K562 (cell line): ENCODE measurements around the gene FBXO27. TPM values are rescaled to one million over a fixed set of nuclear protein-coding genes. Genes with fewer than 3 reads are reported as not detected.

ENCODE experiments used
- ARHGAP35 ChIP-seq: fragments of 450-650 bp; IDR thresholded peaks from 2 replicates; pipeline ENCODE4 v1.6.1; 2018; ENCODE audit not compliant: partially characterized antibody
- ATF3 ChIP-seq, 2 experiments: fragments of 450-650 bp in 1 of 2; sonication (generic) in 1 of 2; formaldehyde crosslinking in 1 of 2; IDR thresholded peaks in 1 of 2; conservative IDR thresholded peaks in 1 of 2; 2 replicates each; pipeline versions ENCODE4 v1.6.1 to v1.8.1; 2016 to 2023; ENCODE audit warnings: mild to moderate bottlenecking in 2 of 2, moderate library complexity in 2 of 2, inconsistent platforms in 1 of 2, missing genetic modification reagents in 1 of 2
- BRD4 ChIP-seq: fragments of 200-600 bp; sonication (generic); IDR thresholded peaks from 2 replicates; pipeline ENCODE4 v1.6.1; 2017; ENCODE audit warnings: inconsistent platforms
- CHD4 ChIP-seq: fragments of 200-600 bp; sonication (generic); IDR thresholded peaks from 3 replicates; pipeline ENCODE4 v1.6.1; 2012; ENCODE audit warnings: low read depth, mild to moderate bottlenecking, mixed read lengths, low read length, inconsistent platforms; ENCODE audit not compliant: insufficient read depth, insufficient replicate concordance, poor library complexity, severe bottlenecking
- DIDO1 ChIP-seq: fragments of 450-650 bp; IDR thresholded peaks from 2 replicates; pipeline ENCODE4 v1.6.1; 2016; ENCODE audit warnings: low read depth, missing biosample characterization, missing genetic modification characterization
- HES1 ChIP-seq: fragments of 450-650 bp; IDR thresholded peaks from 2 replicates; pipeline ENCODE4 v1.6.1; 2016; ENCODE audit warnings: low read depth, mild to moderate bottlenecking, moderate library complexity
- KAT7 ChIP-seq: sonication (generic); formaldehyde crosslinking; IDR thresholded peaks from 2 replicates; pipeline ENCODE4 v1.8.0; 2022; ENCODE audit warnings: missing genetic modification reagents, mild to moderate bottlenecking, borderline replicate concordance
- NCOA2 ChIP-seq, 2 experiments: fragments of 450-650 bp; IDR thresholded peaks; 2 replicates each; pipeline ENCODE4 v1.6.1; 2018; ENCODE audit warnings: mild to moderate bottlenecking in 2 of 2, moderate library complexity in 1 of 2; ENCODE audit not compliant: partially characterized antibody in 2 of 2
- NFYB ChIP-seq: IDR thresholded peaks from 2 replicates; pipeline ENCODE4 v1.6.1; 2011; ENCODE audit warnings: mild to moderate bottlenecking, moderate library complexity; ENCODE audit not compliant: insufficient read length; ENCODE audit errors: extremely low read depth
- SREBF1 ChIP-seq: fragments of 150-350 bp; IDR thresholded peaks from 2 replicates; pipeline ENCODE4 v1.6.1; 2014; ENCODE audit warnings: antibody characterized with exemption, low read depth, low read length, borderline replicate concordance
- U2AF1 ChIP-seq: fragments of 200-400 bp; formaldehyde crosslinking; optimal IDR thresholded peaks from 2 replicates; pipeline ENCODE3; 2017; ENCODE audit warnings: mild to moderate bottlenecking, low read depth, low read length, moderate library complexity
- polyA plus RNA-seq, 8 experiments: library from polyadenylated mRNA; depleted of rRNA in 4 of 8; stranded (reverse) in 5 of 8; unstranded in 3 of 8; fragments of >200 nt; fragmentation: Nextera tagmentation in 2 of 8; fragmentation: Illumina TruSeq in 1 of 8; extraction: Ambion mirVana in 2 of 8; extraction: Trizol in 1 of 8; gene quantifications; 2 replicates each; pipeline versions ENCODE4 v1.2.1 to v1.2.3, GENCODE V29; 2011 to 2014; ENCODE audit warnings: inconsistent platforms in 1 of 8, missing spikeins in 1 of 8
- total RNA-seq, 7 experiments: library from RNA; depleted of rRNA in 6 of 7; stranded (reverse); fragments of >200 nt in 6 of 7; fragmentation: Illumina TruSeq in 2 of 7; extraction: Trizol in 2 of 7; gene quantifications; 2 replicates each; pipeline versions ENCODE4 v1.2.1 to v1.2.3, GENCODE V29; 2011 to 2021; ENCODE audit warnings: low replicate concordance in 1 of 7

The FBXO27 gene
- total and polyA plus RNA-seq, 9 of the 15 experiments (the other 6 are each of a cell fraction or from before 2014, with no cell fraction given): 1.8 to 11.0 (median 6.3) TPM

- TF ChIP-seq ARHGAP35: no peak
- TF ChIP-seq KAT7 (CRISPR knock-in tag): no peak
- no peak for TF ChIP-seq BRD4
- TF ChIP-seq HES1: peak; percentile 87
- TF ChIP-seq NFYB: no peak
- no peak for TF ChIP-seq U2AF1
- TF ChIP-seq NCOA2 (IDR thresholded peaks at IDR 0.05; ENCODE audit: partially characterized antibody in 2 of 2): no peak
- TF ChIP-seq SREBF1: no peak
- no peak for TF ChIP-seq ATF3 (IDR thresholded peaks at IDR 0.05)
- no peak for TF ChIP-seq ATF3 (CRISPR knock-in tag; conservative IDR thresholded peaks at IDR 0.05)
- no peak for TF ChIP-seq DIDO1
- TF ChIP-seq CHD4: no peak
Observed at GRCh38 chr19:39004403-39004802, 27.9 kb downstream of the FBXO27 start (continued).
